NCI-H1048 (cell line): ENCODE measurements around the gene DBP.
A peak's percentile ranks its signal among the peaks of the same experiment; 100 is the strongest.
"Not testable (repeated sequence)": the region's sequence is repeated elsewhere in the genome, so short reads cannot be mapped to it uniquely, and the experiment has no call there.

Source experiments
- DNase-seq: peaks from one replicate; lab custom pipeline; 2025; lab: John Stamatoyannopoulos, UW

DBP gene

GRCh38 chr19:48665786-48666185, 28.6 kb upstream of the DBP start:
- DNase-seq = no peak

GRCh38 chr19:48664476-48664875, 27.3 kb upstream of the DBP start:
- no peak for DNase-seq

GRCh38 chr19:48663667-48664066, 26.5 kb upstream of the DBP start:
- DNase-seq = no peak

GRCh38 chr19:48661711-48662090, 24.5 kb upstream of the DBP start:
- DNase-seq = no peak

GRCh38 chr19:48660852-48661710, 23.9 kb upstream of the DBP start:
- DNase-seq = peak; percentile 91

- no peak for DNase-seq
These were observed 22.6 kb upstream of the DBP start for GRCh38 chr19:48659768-48660167.

GRCh38 chr19:48658483-48658882, 21.3 kb upstream of the DBP start:
- no peak for DNase-seq

- not testable (repeated sequence) for DNase-seq
These were observed 20.6 kb upstream of the DBP start for GRCh38 chr19:48657828-48658227.

- no peak for DNase-seq
These were observed 19.8 kb upstream of the DBP start for GRCh38 chr19:48656840-48657474.

GRCh38 chr19:48654299-48655059, 17.3 kb upstream of the DBP start:
- no peak for DNase-seq

GRCh38 chr19:48651683-48652048, 14.5 kb upstream of the DBP start:
- no peak for DNase-seq

GRCh38 chr19:48650974-48651682, 13.9 kb upstream of the DBP start:
- no peak for DNase-seq

GRCh38 chr19:48648134-48648533, 11.0 kb upstream of the DBP start:
- no peak for DNase-seq

- peak; percentile 68 for DNase-seq
These were observed 9.6 kb upstream of the DBP start for GRCh38 chr19:48646722-48647216.

GRCh38 chr19:48646001-48646721, 9.0 kb upstream of the DBP start, which contains the start of gene CA11:
TSS of gene CA11 (minus strand) at chr19:48646187. CDS start at chr19:48645632, 555 bp downstream.
- DNase-seq = no peak

- DNase-seq = no peak
These were observed 8.4 kb upstream of the DBP start for GRCh38 chr19:48645620-48646000.

- no peak for DNase-seq
These were observed 7.8 kb upstream of the DBP start for GRCh38 chr19:48644839-48645619.

- no peak for DNase-seq
These were observed 7.2 kb upstream of the DBP start for GRCh38 chr19:48644355-48644754.

GRCh38 chr19:48642862-48643261, 5.7 kb upstream of the DBP start:
- DNase-seq = no peak

GRCh38 chr19:48641850-48642249, 4.7 kb upstream of the DBP start:
- no peak for DNase-seq
